ENCODE results near the gene DDX3X.

GRCh38 chrX:41327341-41327740 is 6.6 kb upstream of the DDX3X start:
- TF ChIP-seq POLR2A (IDR thresholded peaks at IDR 0.05) (no peak), CTCF (IDR thresholded peaks at IDR 0.05) (no peak)
